Neural cell (in vitro differentiated cells): ENCODE results near the gene HPS4. TPM values are rescaled to one million over a fixed set of nuclear protein-coding genes. Genes with fewer than 3 reads are reported as not detected.
A peak's percentile ranks its signal among the peaks of the same experiment; 100 is the strongest.

ENCODE experiments used
- H2AFZ ChIP-seq: fragments of 200-600, 300-800 bp; sonication (generic), shearing (Covaris generic); 2 replicates; pipeline ENCODE4 v1.6.0; 2014; ENCODE audit warnings: low read depth, mild to moderate bottlenecking, antibody characterized with exemption, low read length, moderate library complexity
- H3F3A ChIP-seq: fragments of 200-600 bp; shearing (Covaris generic); 2 replicates; pipeline ENCODE4 v1.6.1; 2016; ENCODE audit warnings: mild to moderate bottlenecking, moderate library complexity, mixed read lengths, antibody characterized with exemption, low read length; ENCODE audit not compliant: insufficient read depth, poor library complexity, severe bottlenecking
- H3K27ac ChIP-seq: fragments of 200-600, 300-800 bp; sonication (generic), shearing (Covaris generic); 2 replicates; pipeline ENCODE4 v1.5.1; 2014; ENCODE audit warnings: mild to moderate bottlenecking, low read length, moderate library complexity
- H3K27me3 ChIP-seq: fragments of 300-800, 200-600 bp; sonication (generic), shearing (Covaris generic); 2 replicates; pipeline ENCODE4 v1.6.0; 2014; ENCODE audit warnings: mild to moderate bottlenecking, low read depth, low read length, moderate library complexity; ENCODE audit not compliant: insufficient read depth
- H3K36me3 ChIP-seq: fragments of 300-800, 200-600 bp; sonication (generic), shearing (Covaris generic); 2 replicates; pipeline ENCODE4 v1.5.1; 2014; ENCODE audit warnings: mild to moderate bottlenecking, antibody characterized with exemption, low read length, moderate library complexity; ENCODE audit not compliant: insufficient read depth
- H3K4me2 ChIP-seq: fragments of 300-800, 200-600 bp; sonication (generic), shearing (Covaris generic); 2 replicates; pipeline ENCODE4 v1.6.0; 2014; ENCODE audit warnings: mild to moderate bottlenecking, low read length
- H3K4me3 ChIP-seq: fragments of 300-800, 200-600 bp; sonication (generic), shearing (Covaris generic); 2 replicates; pipeline ENCODE4 v1.5.1; 2014; ENCODE audit warnings: mild to moderate bottlenecking, low read length, moderate library complexity
- H3K79me2 ChIP-seq: fragments of 200-600 bp; shearing (Covaris generic); replicated peaks from 2 replicates; pipeline ENCODE4 v1.6.0; 2014; ENCODE audit warnings: mild to moderate bottlenecking, low read length, moderate library complexity; ENCODE audit not compliant: insufficient read depth
- H3K9ac ChIP-seq: fragments of 300-800, 200-600 bp; sonication (generic), shearing (Covaris generic); 2 replicates; pipeline ENCODE4 v1.6.1; 2016; ENCODE audit warnings: mild to moderate bottlenecking, low read length, mixed read lengths
- H3K9me2 ChIP-seq: fragments of 200-600 bp; shearing (Covaris generic); 2 replicates; pipeline ENCODE4 v1.6.1; 2016; ENCODE audit warnings: mild to moderate bottlenecking, low read length, mixed read lengths; ENCODE audit not compliant: insufficient read depth
- H3K9me3 ChIP-seq: fragments of 200-600, 300-800 bp; sonication (generic), shearing (Covaris generic); 2 replicates; pipeline ENCODE4 v1.6.1; 2016; ENCODE audit warnings: mild to moderate bottlenecking, mixed run types, low read length, moderate library complexity, mixed read lengths
- H4K20me1 ChIP-seq: fragments of 200-600 bp; shearing (Covaris generic); 2 replicates; pipeline ENCODE4 v1.6.1; 2016; ENCODE audit warnings: mild to moderate bottlenecking, mixed run types; ENCODE audit not compliant: insufficient read depth
- CTCF ChIP-seq: fragments of 450-650 bp; IDR thresholded peaks from 2 replicates; pipeline ENCODE4 v1.5.1; 2014; ENCODE audit warnings: antibody characterized with exemption, mild to moderate bottlenecking, moderate library complexity; ENCODE audit not compliant: poor library complexity, severe bottlenecking
- EP300 ChIP-seq: fragments of 450-650 bp; conservative IDR thresholded peaks from 2 replicates; pipeline ENCODE4 v1.6.1; 2014; ENCODE audit warnings: antibody characterized with exemption, mild to moderate bottlenecking, moderate library complexity; ENCODE audit not compliant: poor library complexity, severe bottlenecking
- EZH2 ChIP-seq: fragments of 200-600, 300-800 bp; shearing (Covaris generic), sonication (generic); IDR thresholded peaks from 2 replicates; pipeline ENCODE4 v1.6.1; 2014; ENCODE audit warnings: antibody characterized with exemption, low read length, borderline replicate concordance, mild to moderate bottlenecking; ENCODE audit not compliant: insufficient read depth, poor library complexity, severe bottlenecking
- MXI1 ChIP-seq: fragments of 450-650 bp; conservative IDR thresholded peaks from 2 replicates; pipeline ENCODE4 v1.6.1; 2014; ENCODE audit warnings: antibody characterized with exemption, mild to moderate bottlenecking; ENCODE audit not compliant: poor library complexity, severe bottlenecking
- POLR2AphosphoS5 ChIP-seq: IDR thresholded peaks from 2 replicates; pipeline ENCODE4 v1.6.1; 2012
- RAD21 ChIP-seq: fragments of 450-650 bp; conservative IDR thresholded peaks from 2 replicates; pipeline ENCODE4 v1.6.1; 2014; ENCODE audit warnings: antibody characterized with exemption, mild to moderate bottlenecking, moderate library complexity
- REST ChIP-seq: IDR thresholded peaks from 2 replicates; pipeline ENCODE4 v1.6.1; 2012; ENCODE audit warnings: borderline replicate concordance
- SMC3 ChIP-seq: fragments of 450-650 bp; conservative IDR thresholded peaks from 2 replicates; pipeline ENCODE4 v1.6.1; 2014; ENCODE audit warnings: antibody characterized with exemption, mild to moderate bottlenecking, moderate library complexity; ENCODE audit not compliant: poor library complexity
- TAF1 ChIP-seq: IDR thresholded peaks from 2 replicates; pipeline ENCODE4 v1.6.1; 2012; ENCODE audit warnings: low read depth
- polyA plus RNA-seq: library from polyadenylated mRNA; depleted of rRNA; stranded (reverse); fragments of >200 nt; gene quantifications from 2 replicates; pipeline ENCODE4 v1.2.3, GENCODE V29; 2014

Gene HPS4
- polyA plus RNA-seq, 1 donor from 2014 or later = 54.1 TPM

GRCh38 chr22:26431261-26431995, 52.2 kb downstream of the HPS4 start:
- Histone ChIP-seq H3K9me2 (no peaks in the 10 kb centered on the region), H2AFZ (no peak overlapping the region), H3K4me3 (peak overlapping the region; percentile 66), H3K9me3 (no peaks in the 10 kb centered on the region), H4K20me1 (no peaks in the 10 kb centered on the region), H3K36me3 (no peaks in the 10 kb centered on the region), H3K79me2 (peaks cover 4% of the 10 kb centered on the region), H3K4me2 (peak overlapping the region; percentile 90), H3K9ac (no peak overlapping the region), H3F3A (no peaks in the 10 kb centered on the region), H3K27me3 (no peaks in the 10 kb centered on the region), H3K27ac (no peak overlapping the region)
- TF ChIP-seq TAF1 = no peak
- no peak for TF ChIP-seq EZH2
- TF ChIP-seq MXI1 = no peak
- TF ChIP-seq REST = no peak
- no peak for TF ChIP-seq RAD21
- no peak for TF ChIP-seq CTCF
- TF ChIP-seq SMC3 = no peak
- TF ChIP-seq POLR2AphosphoS5 = no peak
- TF ChIP-seq EP300 = no peak

GRCh38 chr22:26430600-26430999, 53.0 kb downstream of the HPS4 start:
- no peaks in the 10 kb centered on the region for H3K36me3 ChIP-seq
- H3K27ac ChIP-seq = no peak overlapping the region
- H3K9me2 ChIP-seq = no peaks in the 10 kb centered on the region
- H3K9ac ChIP-seq = peak overlapping the region; percentile 79
- H4K20me1 ChIP-seq = no peaks in the 10 kb centered on the region
- no peak for TF ChIP-seq SMC3
- TF ChIP-seq MXI1 = no peak
- TF ChIP-seq TAF1 = no peak
- TF ChIP-seq RAD21 = no peak
- no peak for TF ChIP-seq EP300
- no peak for TF ChIP-seq REST
- TF ChIP-seq EZH2 = no peak
- no peak for TF ChIP-seq CTCF
- TF ChIP-seq POLR2AphosphoS5 = no peak
- no peaks in the 10 kb centered on the region for H3K27me3 ChIP-seq
- peak overlapping the region; percentile 66 for H3K4me3 ChIP-seq
- no peak overlapping the region for H2AFZ ChIP-seq
- no peaks in the 10 kb centered on the region for H3K9me3 ChIP-seq
- H3K4me2 ChIP-seq = peak overlapping the region; percentile 90
- no peaks in the 10 kb centered on the region for H3F3A ChIP-seq
- no peaks in the 10 kb centered on the region for H3K79me2 ChIP-seq
